ENCODE data around the gene RAB34. TPM values are rescaled to one million over a fixed set of nuclear protein-coding genes. Genes with fewer than 3 reads are reported as not detected.

The RAB34 gene
- total RNA-seq, 2 experiments from 2014 or later = 0.22 to 0.99 TPM

GRCh38 chr17:28712032-28712704, 5.5 kb downstream of the RAB34 start:
- Histone ChIP-seq H3K9me3 (ENCODE audit: low read length) (no peaks in the 10 kb centered on the region), H3K27ac (ENCODE audit: low read depth, low read length, poor library complexity, severe bottlenecking) (no peak overlapping the region), H3K4me2 (ENCODE audit: low read length) (peak overlapping the region; percentile 79), H3K9me2 (ENCODE audit: insufficient read depth, low read length) (no peaks in the 10 kb centered on the region), H3K79me2 (ENCODE audit: insufficient read depth, low read depth, low read length) (no peaks in the 10 kb centered on the region), H3K4me3 (ENCODE audit: low read depth, low read length, poor library complexity, severe bottlenecking) (peak overlapping the region; percentile 68), H4K20me1 (ENCODE audit: insufficient read depth, low read length) (no peaks in the 10 kb centered on the region), H3K36me3 (ENCODE audit: insufficient read depth, low read length) (no peaks in the 10 kb centered on the region), H3K4me1 (ENCODE audit: insufficient read depth, low read length, poor library complexity, severe bottlenecking) (peaks cover 27% of the 10 kb centered on the region), H2AFZ (ENCODE audit: low read length) (peak overlapping the region; percentile 75; the same call in 1 of the 2 replicates)
- ChIA-PET CTCF (ENCODE audit: unreplicated experiment) (no interaction called here), POLR2A (interaction anchor here (0.7 to 1.4 kb wide), 5 partner anchors 15 to 141 kb away, joined by 3 to 11 read pairs (median 3); partner anchors contain the start of genes PIGS, SDF2 and SUPT6H)
- no peak for TF ChIP-seq EZH2phosphoT487 (IDR thresholded peaks at IDR 0.05; ENCODE audit: borderline replicate concordance, low read depth, low read length)
- TF ChIP-seq, protein P1, sequence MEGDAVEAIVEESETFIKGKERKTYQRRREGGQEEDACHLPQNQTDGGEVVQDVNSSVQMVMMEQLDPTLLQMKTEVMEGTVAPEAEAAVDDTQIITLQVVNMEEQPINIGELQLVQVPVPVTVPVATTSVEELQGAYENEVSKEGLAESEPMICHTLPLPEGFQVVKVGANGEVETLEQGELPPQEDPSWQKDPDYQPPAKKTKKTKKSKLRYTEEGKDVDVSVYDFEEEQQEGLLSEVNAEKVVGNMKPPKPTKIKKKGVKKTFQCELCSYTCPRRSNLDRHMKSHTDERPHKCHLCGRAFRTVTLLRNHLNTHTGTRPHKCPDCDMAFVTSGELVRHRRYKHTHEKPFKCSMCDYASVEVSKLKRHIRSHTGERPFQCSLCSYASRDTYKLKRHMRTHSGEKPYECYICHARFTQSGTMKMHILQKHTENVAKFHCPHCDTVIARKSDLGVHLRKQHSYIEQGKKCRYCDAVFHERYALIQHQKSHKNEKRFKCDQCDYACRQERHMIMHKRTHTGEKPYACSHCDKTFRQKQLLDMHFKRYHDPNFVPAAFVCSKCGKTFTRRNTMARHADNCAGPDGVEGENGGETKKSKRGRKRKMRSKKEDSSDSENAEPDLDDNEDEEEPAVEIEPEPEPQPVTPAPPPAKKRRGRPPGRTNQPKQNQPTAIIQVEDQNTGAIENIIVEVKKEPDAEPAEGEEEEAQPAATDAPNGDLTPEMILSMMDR (conservative IDR thresholded peaks at IDR 0.05; ENCODE audit: low read length) = peak; percentile 31; the same call in 1 of the 2 replicates
- intact Hi-C loops (cut with micrococcal nuclease; ENCODE audit: unreplicated experiment) = no loop called here
- DNase-seq (ENCODE audit: low spot score) = peak; percentile 27
- BruUV-seq (replicated peaks) = no TSS peak

- Histone ChIP-seq H3K36me3 (ENCODE audit: insufficient read depth, low read length) (no peaks in the 10 kb centered on the region), H3K4me3 (ENCODE audit: low read depth, low read length, poor library complexity, severe bottlenecking) (peak within 1 kb of the TSS; percentile 68), H2AFZ (ENCODE audit: low read length) (peak within 1 kb of the TSS; percentile 75), H3K27ac (ENCODE audit: low read depth, low read length, poor library complexity, severe bottlenecking) (peak within 1 kb of the TSS; percentile 27), H3K79me2 (ENCODE audit: insufficient read depth, low read depth, low read length) (no peaks in the 10 kb centered on the region), H4K20me1 (ENCODE audit: insufficient read depth, low read length) (no peaks in the 10 kb centered on the region), H3K9me3 (ENCODE audit: low read length) (no peaks in the 10 kb centered on the region), H3K9me2 (ENCODE audit: insufficient read depth, low read length) (no peaks in the 10 kb centered on the region), H3K4me1 (ENCODE audit: insufficient read depth, low read length, poor library complexity, severe bottlenecking) (peaks cover 27% of the 10 kb centered on the region), H3K4me2 (ENCODE audit: low read length) (peak within 1 kb of the TSS; percentile 79)
- no peak for DNase-seq (ENCODE audit: low spot score)
- CTCF ChIA-PET (ENCODE audit: unreplicated experiment) = no interaction called here
- BruUV-seq (replicated peaks) = no TSS peak
- POLR2A ChIA-PET = interaction anchor here (0.6 to 1.8 kb wide), 7 partner anchors 8 to 140 kb away, joined by 3 to 18 read pairs (median 4); partner anchors contain the start of genes PIGS, RPL23A, SDF2 and SUPT6H
- intact Hi-C loops (cut with micrococcal nuclease; ENCODE audit: unreplicated experiment) = no loop called here
- no peak for TF ChIP-seq EZH2phosphoT487 (IDR thresholded peaks at IDR 0.05; ENCODE audit: borderline replicate concordance, low read depth, low read length)
- TF ChIP-seq, protein P1 (conservative IDR thresholded peaks at IDR 0.05; ENCODE audit: low read length) = no peak
Observed at GRCh38 chr17:28711723-28712031, 6.0 kb downstream of the RAB34 start, which contains the start of gene PROCA1. Gene PROCA1 (minus strand): TSS chr17:28711888. CDS start chr17:28711660, 228 bp downstream.
